Activated CD4-positive, alpha-beta memory T cell treated with anti-CD3 and anti-CD28 coated beads, Interleukin-2, amount 10 ng/mL, durations not matched to agents 7 days and 5 days (primary cell): ENCODE results near the gene IQCC. TPM values are rescaled to one million over a fixed set of nuclear protein-coding genes. Genes with fewer than 3 reads are reported as not detected.
"Not testable (repeated sequence)": the region's sequence is repeated elsewhere in the genome, so short reads cannot be mapped to it uniquely, and the experiment has no call there.

Experiments used
- CTCF ChIA-PET: fragments of 350-600 bp; sonication (Branson Sonifier 250); formaldehyde crosslinking; loops from one replicate; lab custom pipeline; 2021; ENCODE audit warnings: antibody characterized with exemption, inconsistent platforms; lab: Charles Lee
- POLR2A ChIA-PET: fragments of 350-600 bp; sonication (Branson Sonifier 250); formaldehyde crosslinking; loops from one replicate; lab custom pipeline; 2021; ENCODE audit warnings: antibody characterized with exemption; lab: Charles Lee
- DNase-seq: peaks from one replicate; pipeline ENCODE4 v3.0.0-alpha.2; 2020
- H3K27ac Mint-ChIP-seq: one replicate; pipeline ENCODE4 v1.8.0; 2021; ENCODE audit warnings: mild to moderate bottlenecking, mixed read lengths
- H3K27me3 Mint-ChIP-seq: one replicate; pipeline ENCODE4 v1.8.0; 2021; ENCODE audit warnings: mixed read lengths
- H3K36me3 Mint-ChIP-seq: one replicate; pipeline ENCODE4 v1.8.0; 2021; ENCODE audit warnings: low read depth, mixed read lengths
- H3K4me1 Mint-ChIP-seq: one replicate; pipeline ENCODE4 v1.8.0; 2021; ENCODE audit warnings: mixed read lengths
- H3K4me3 Mint-ChIP-seq: one replicate; pipeline ENCODE4 v1.8.0; 2021; ENCODE audit warnings: mild to moderate bottlenecking, mixed read lengths
- H3K9me3 Mint-ChIP-seq: one replicate; pipeline ENCODE4 v1.8.0; 2021; ENCODE audit warnings: mixed read lengths
- total RNA-seq, 2 experiments: library from RNA; stranded (reverse); gene quantifications; one replicate each; pipeline ENCODE4 v1.2.3, GENCODE V29; 2021

The IQCC gene
- 1 to 10 TPM; 3.7 to 3.8 TPM for total RNA-seq

DNA sequence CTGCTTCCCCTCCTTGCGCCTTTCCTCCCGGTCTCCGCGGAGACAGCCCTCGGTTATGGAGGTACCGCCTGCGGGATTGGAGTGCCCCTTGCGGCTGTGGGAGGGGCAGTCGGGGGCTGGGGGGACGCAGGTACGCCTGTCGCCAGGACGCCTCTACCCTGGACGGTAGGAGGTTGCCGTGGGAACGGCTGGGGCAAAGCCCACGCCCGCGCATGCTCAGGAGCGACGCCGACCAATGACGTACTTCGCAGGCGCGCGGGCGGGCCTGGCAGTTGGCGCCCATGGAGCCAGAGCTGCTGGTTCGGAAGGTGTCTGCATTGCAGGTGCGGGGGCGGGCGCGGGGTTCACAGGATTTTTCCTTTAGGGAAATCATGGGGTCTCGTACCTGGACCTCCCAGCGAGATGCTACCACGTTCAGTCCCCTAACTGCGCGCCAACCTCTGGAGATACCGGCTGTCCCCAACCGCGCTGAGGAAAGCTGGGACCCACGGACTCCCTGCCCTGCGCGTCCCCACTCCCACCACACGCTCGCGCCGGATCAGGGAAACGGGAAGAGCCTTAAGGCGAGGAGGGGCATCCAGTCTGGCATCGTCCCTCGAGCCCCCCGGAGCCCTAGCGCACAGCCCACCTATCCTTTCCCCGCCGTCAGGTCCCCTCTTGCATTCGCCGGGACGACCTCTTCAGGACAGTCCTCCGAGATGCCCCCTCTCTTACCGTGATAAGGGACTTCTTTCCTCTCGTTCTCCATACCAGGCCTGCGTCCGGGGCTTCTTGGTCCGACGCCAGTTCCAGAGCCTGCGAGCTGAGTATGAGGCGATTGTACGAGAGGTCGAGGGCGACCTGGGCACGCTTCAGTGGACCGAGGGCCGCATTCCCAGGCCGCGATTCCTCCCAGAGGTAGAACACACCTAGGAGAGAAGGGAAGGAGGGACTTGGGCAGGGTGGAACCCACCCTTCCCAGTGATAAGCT is at the start of gene IQCC:
TSS of gene IQCC (plus strand) at position 271 of the 970 bp plus-strand sequence. CDS start at position 282, 11 bp downstream.
- peak; percentile 87 for DNase-seq
- ChIA-PET CTCF (interaction anchor here (0.5 to 3.8 kb wide), 6 partner anchors 10 to 166 kb away, joined by 3 to 39 read pairs (median 4); no protein-coding TSS in a partner anchor), POLR2A (interaction anchor here (0.7 to 4.6 kb wide), 18 partner anchors 10 to 189 kb away, joined by 3 to 46 read pairs (median 6); partner anchors contain the start of genes BSDC1, LCK, MARCKSL1 and TMEM39B)
- Mint-ChIP-seq H3K4me3 (peak within 1 kb of the TSS; percentile 81), H3K9me3 (no peaks in the 10 kb centered on the region), H3K27ac (peak within 1 kb of the TSS; percentile 60), H3K4me1 (peaks cover 45% of the 10 kb centered on the region), H3K36me3 (peaks cover 21% of the 10 kb centered on the region), H3K27me3 (no peaks in the 10 kb centered on the region)

- H3K9me3 Mint-ChIP-seq: no peaks in the 10 kb centered on the region
- CTCF ChIA-PET: no interaction called here
- peaks cover 66% of the 10 kb centered on the region for H3K36me3 Mint-ChIP-seq
- POLR2A ChIA-PET: interaction anchor here (1.2 to 1.3 kb wide), 2 partner anchors 20 to 50 kb away, joined by 3 read pairs; partner anchors contain the start of gene TXLNA
- H3K27ac Mint-ChIP-seq: peak overlapping the region; percentile 35
- H3K4me1 Mint-ChIP-seq: peaks cover 5% of the 10 kb centered on the region
- no peaks in the 10 kb centered on the region for H3K27me3 Mint-ChIP-seq
- H3K4me3 Mint-ChIP-seq: no peak overlapping the region
- no peak for DNase-seq
These were observed 46.3 kb upstream of the IQCC start for GRCh38 chr1:32159189-32159588.

DNA sequence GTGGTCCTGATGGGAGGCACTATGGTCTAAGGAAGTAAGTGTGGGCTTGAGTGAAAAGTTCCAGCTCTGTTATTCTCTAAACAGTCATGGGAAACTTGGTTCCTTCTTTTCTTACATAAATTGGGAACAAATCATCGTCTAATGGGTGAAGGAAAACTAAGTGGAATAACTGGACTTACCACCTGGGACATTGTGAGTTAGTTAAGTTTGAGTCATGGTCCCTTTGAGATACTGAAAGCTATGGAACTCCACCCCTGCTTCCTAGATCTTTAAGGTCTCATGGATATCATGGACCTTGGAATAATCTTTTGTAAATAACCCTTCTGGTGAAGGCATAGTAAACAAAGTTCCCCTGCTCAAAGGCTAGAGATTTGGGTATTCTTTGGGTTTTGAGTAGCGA is 42.1 kb upstream of the IQCC start:
- no peak for DNase-seq
- ChIA-PET POLR2A (interaction anchor here (1.3 kb wide), 1 partner anchor 12 kb away, joined by 4 read pairs; no protein-coding TSS in a partner anchor), CTCF (no interaction called here)
- H3K9me3 Mint-ChIP-seq: no peaks in the 10 kb centered on the region
- no peak overlapping the region for H3K4me3 Mint-ChIP-seq
- H3K4me1 Mint-ChIP-seq: peaks cover 5% of the 10 kb centered on the region
- H3K27ac Mint-ChIP-seq: no peak overlapping the region
- H3K27me3 Mint-ChIP-seq: no peaks in the 10 kb centered on the region
- peaks cover 57% of the 10 kb centered on the region for H3K36me3 Mint-ChIP-seq

DNA sequence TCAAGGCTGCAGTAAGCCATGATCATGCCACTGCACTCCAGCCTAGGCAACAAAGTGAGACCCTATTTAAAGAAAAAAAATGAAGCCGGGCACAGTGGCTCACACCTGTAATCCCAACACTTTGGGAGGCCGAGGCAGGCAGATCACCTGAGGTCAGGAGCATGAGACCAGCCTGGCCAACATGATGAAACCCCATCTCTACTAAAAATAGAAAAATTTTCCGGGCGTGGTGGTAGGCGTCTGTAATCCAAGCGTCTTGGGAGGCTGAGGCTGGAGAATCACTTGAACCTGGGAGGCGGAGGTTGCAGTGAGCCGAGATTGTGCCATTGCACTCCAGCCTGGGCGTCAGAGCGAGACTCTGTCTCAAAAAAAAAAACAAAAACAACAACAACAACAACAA is 39.8 kb upstream of the IQCC start:
- H3K9me3 Mint-ChIP-seq, H3K4me1 Mint-ChIP-seq, H3K4me3 Mint-ChIP-seq, H3K27me3 Mint-ChIP-seq, POLR2A ChIA-PET, CTCF ChIA-PET, H3K27ac Mint-ChIP-seq, DNase-seq: not testable (repeated sequence)
- peaks cover 51% of the 10 kb centered on the region for H3K36me3 Mint-ChIP-seq

- no peak overlapping the region for H3K4me3 Mint-ChIP-seq
- ChIA-PET POLR2A (no interaction called here), CTCF (no interaction called here)
- peaks cover 12% of the 10 kb centered on the region for H3K4me1 Mint-ChIP-seq
- DNase-seq: no peak
- no peaks in the 10 kb centered on the region for H3K27me3 Mint-ChIP-seq
- no peak overlapping the region for H3K27ac Mint-ChIP-seq
- H3K9me3 Mint-ChIP-seq: no peaks in the 10 kb centered on the region
- peaks cover 57% of the 10 kb centered on the region for H3K36me3 Mint-ChIP-seq
These were observed 34.5 kb upstream of the IQCC start for GRCh38 chr1:32170991-32171390.

DNA sequence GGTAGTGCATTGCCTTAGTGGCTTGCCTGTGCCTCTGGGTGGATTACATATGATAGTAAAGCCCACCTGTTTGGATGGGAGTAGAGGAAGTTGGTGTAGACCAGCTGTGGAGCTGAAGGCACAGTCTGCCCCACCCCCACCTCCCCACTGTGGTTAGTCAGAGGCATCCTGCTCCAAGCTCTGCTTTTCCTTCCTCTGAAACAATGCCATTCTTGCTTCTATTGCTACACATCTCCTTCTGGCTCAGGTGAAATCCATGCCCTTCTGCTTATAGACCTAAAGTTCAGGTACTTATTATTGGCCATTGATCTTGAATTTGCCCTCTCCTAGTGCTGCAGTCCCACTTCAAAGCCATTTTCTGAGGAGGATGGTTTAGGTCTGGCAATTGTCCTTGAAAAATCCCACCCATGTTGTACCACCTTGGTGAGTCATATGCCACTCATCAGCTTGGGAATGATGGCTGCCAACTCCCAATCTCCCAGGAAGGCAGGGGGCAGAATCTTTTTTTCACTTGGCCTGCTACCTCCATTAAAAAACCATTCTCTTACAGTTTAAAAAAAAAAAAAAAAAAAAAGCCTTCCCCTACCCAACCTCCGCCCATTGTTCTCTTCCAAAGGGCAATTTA is 32.7 kb upstream of the IQCC start:
- ChIA-PET CTCF (interaction anchor here (0.6 to 1.3 kb wide), 4 partner anchors 64 to 899 kb away, joined by 3 read pairs; partner anchors contain the start of gene FAM167B), POLR2A (no interaction called here)
- H3K27me3 Mint-ChIP-seq: no peaks in the 10 kb centered on the region
- peaks cover 12% of the 10 kb centered on the region for H3K4me1 Mint-ChIP-seq
- no peak overlapping the region for H3K4me3 Mint-ChIP-seq
- no peaks in the 10 kb centered on the region for H3K9me3 Mint-ChIP-seq
- no peak for DNase-seq
- peaks cover 48% of the 10 kb centered on the region for H3K36me3 Mint-ChIP-seq
- peak overlapping the region; percentile 14 for H3K27ac Mint-ChIP-seq

DNA sequence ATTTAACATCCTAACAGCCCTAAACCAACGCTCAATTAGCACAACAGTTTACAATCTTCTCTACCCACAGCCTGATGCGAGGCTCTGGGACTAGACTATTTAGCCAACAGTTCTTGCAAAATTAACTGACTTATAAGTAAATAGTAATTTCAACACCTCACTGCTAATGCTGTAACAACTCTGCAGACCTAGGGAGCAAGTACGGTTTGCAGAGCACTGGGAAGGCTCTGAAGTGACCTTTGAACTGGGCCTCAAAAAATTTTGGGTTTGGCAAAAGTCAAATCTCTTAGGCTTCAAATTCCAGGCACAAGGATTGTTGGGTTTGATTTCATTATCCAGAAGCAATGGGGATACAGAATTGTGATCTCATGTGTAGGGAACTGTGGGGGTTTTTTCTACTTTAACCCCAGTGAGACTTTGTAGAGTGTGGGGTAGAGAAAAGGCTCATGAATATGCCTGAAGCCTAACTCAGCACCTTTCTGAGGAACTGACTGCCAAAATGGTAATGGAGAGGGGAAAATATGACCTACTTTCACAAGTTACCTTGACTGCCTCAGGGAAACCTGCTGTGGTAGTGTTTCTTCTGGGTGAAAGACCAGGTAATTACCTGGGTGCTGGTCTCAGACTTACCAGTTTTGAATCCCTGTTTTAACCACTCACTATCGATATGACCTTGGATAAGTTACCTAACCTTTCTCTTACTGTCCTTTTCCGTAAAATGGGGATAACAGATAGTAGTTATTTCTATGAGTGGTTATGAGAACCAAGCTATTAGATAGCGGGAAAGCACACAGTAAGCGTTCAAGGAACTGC is 26.9 kb upstream of the IQCC start:
- peak overlapping the region; percentile 96 for H3K27ac Mint-ChIP-seq
- H3K36me3 Mint-ChIP-seq: peaks cover 39% of the 10 kb centered on the region
- H3K4me1 Mint-ChIP-seq: peaks cover 33% of the 10 kb centered on the region
- peak overlapping the region; percentile 88 for H3K4me3 Mint-ChIP-seq
- DNase-seq: no peak
- no peaks in the 10 kb centered on the region for H3K9me3 Mint-ChIP-seq
- no peaks in the 10 kb centered on the region for H3K27me3 Mint-ChIP-seq
- CTCF ChIA-PET: interaction anchor here (0.7 to 3.5 kb wide), 4 partner anchors 38 to 112 kb away, joined by 3 to 15 read pairs (median 12); partner anchors contain the start of gene KPNA6
- POLR2A ChIA-PET: interaction anchor here (0.7 to 8.1 kb wide), 16 partner anchors 19 to 165 kb away, joined by 3 to 109 read pairs (median 8); partner anchors contain the start of genes CCDC28B, HDAC1, IQCC and KHDRBS1

DNA sequence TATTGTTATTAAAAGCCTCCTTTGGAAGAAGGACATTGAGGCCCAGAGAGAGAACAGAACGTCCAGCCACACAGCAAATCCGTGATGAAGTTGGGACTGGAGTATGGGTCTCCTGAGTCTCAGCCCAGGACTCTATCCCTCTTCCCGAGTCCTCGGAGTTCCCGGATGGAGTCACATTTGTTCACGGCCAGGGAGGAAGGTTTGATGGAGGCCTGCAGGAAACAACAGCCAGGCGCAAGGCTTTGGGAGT is 26.4 kb upstream of the IQCC start:
- Mint-ChIP-seq H3K9me3 (no peaks in the 10 kb centered on the region), H3K36me3 (peaks cover 43% of the 10 kb centered on the region), H3K27me3 (no peaks in the 10 kb centered on the region), H3K4me1 (peaks cover 39% of the 10 kb centered on the region), H3K4me3 (peak overlapping the region; percentile 88), H3K27ac (peak overlapping the region; percentile 96)
- ChIA-PET POLR2A (interaction anchor here (0.7 to 8.1 kb wide), 19 partner anchors 9 to 165 kb away, joined by 3 to 109 read pairs (median 7); partner anchors contain the start of genes CCDC28B, HDAC1, IQCC and KHDRBS1), CTCF (interaction anchor here (0.7 to 3.5 kb wide), 8 partner anchors 37 to 222 kb away, joined by 3 to 15 read pairs (median 4); partner anchors contain the start of gene KPNA6)
- DNase-seq: no peak

DNA sequence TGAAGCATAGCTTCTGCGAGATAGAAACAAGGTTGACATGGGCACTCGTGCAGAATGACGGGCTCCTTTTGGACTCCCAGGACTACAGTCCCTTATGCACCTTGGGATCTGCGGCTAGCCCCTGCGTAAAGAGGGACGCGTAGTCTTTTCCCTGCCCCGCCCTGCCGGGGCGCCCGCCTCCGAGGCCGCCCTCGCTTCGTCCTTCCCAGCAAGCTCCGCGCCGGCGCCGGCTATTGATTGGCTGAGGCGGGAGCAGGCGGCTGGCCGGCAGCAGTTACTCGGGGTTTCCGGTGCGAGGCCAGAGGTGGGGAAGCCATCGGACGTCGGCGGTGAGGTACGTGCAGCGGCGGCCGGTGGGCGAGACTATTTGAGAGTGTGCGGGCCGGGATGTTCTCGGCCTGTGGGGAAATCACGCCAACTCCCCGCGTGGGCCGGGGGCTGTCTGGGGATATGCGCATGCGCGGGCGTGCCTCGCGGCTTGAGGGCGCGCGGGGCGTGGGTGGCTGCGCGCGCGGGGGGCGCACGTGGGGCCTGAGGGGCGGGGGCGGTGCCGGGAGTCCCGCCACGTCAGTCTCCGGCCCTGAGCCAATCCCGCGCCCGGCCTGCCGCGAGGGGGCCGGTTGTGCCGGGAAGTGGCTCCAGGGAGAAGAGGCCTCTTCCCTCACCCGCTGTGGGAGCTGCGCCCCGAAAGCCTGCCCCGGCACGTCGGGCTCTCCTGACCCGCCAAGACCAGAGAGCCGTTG is 25.9 kb upstream of the IQCC start, which contains the start of gene TXLNA:
TSS of gene TXLNA (plus strand) at position 233 of the 743 bp plus-strand sequence. CDS start 671 bp downstream, outside the sequence.
- peak; percentile 92 for DNase-seq
- Mint-ChIP-seq H3K9me3 (no peaks in the 10 kb centered on the region), H3K4me3 (peak within 1 kb of the TSS; percentile 88), H3K4me1 (peaks cover 43% of the 10 kb centered on the region), H3K36me3 (peaks cover 44% of the 10 kb centered on the region), H3K27ac (peak within 1 kb of the TSS; percentile 96), H3K27me3 (no peaks in the 10 kb centered on the region)
- CTCF ChIA-PET: interaction anchor here (0.7 to 3.5 kb wide), 11 partner anchors 26 to 222 kb away, joined by 3 to 15 read pairs (median 4); partner anchors contain the start of genes IQCC and KPNA6
- POLR2A ChIA-PET: interaction anchor here (0.6 to 8.1 kb wide), 25 partner anchors 9 to 639 kb away, joined by 3 to 109 read pairs (median 4); partner anchors contain the start of genes BSDC1, CCDC28B, HDAC1 and IQCC

DNA sequence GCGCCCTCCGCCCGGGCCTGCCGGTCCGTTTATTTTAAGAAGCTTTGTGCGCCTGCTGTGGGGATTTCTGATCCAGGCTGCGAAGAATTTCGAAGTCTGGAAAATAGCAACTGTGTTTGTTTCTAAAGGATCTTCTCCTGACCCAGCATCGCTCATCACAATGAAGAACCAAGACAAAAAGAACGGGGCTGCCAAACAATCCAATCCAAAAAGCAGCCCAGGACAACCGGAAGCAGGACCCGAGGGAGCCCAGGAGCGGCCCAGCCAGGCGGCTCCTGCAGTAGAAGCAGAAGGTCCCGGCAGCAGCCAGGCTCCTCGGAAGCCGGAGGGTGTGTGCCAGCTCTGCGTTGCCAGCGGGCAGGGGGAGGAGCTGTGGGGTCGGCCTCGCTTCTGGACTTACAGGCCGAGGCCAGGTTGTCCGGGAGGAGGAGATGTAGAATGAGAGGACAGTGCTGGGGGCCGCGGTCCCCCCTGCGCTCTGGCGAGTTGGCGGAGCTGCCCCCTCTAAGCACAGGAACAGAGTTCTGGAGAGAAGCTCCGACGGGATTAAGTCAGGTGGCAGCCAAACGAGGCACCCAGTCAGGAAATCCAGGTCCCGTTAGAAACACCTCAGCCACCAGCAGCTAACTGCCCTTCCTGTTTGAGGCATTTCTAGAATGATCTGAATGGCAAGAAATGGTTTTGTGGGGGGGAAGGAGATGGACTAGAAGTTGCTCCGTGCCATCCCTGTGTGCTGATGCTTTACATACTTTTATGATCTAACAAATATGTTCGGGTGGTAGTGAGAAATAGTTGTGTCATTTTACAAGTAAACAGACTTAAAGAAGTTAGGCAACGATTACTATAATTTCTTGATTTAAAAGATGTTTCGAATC is 25.0 kb upstream of the IQCC start:
- ChIA-PET POLR2A (interaction anchor here (0.6 to 8.1 kb wide), 18 partner anchors 12 to 638 kb away, joined by 3 to 109 read pairs (median 6); partner anchors contain the start of genes BSDC1, CCDC28B, HDAC1 and IQCC), CTCF (interaction anchor here (1.0 to 3.5 kb wide), 9 partner anchors 26 to 221 kb away, joined by 3 to 15 read pairs (median 4); partner anchors contain the start of genes IQCC and KPNA6)
- Mint-ChIP-seq H3K4me3 (peak overlapping the region; percentile 88), H3K27me3 (no peaks in the 10 kb centered on the region), H3K4me1 (peaks cover 49% of the 10 kb centered on the region), H3K9me3 (no peaks in the 10 kb centered on the region), H3K27ac (peak overlapping the region; percentile 88), H3K36me3 (peaks cover 50% of the 10 kb centered on the region)
- DNase-seq: peak; percentile 51
